H1 (cell line): Measurements from ENCODE around the gene PRR29. TPM values are rescaled to one million over a fixed set of nuclear protein-coding genes. Genes with fewer than 3 reads are reported as not detected.

ENCODE experiments used
- CTCF ChIA-PET: fragments of 300-600 bp; sonication (Branson Sonifier 250); formaldehyde crosslinking; loops from one replicate; lab custom pipeline; 2021; ENCODE audit not compliant: partially characterized antibody; lab: Charles Lee
- POLR2A ChIA-PET: fragments of 300-600 bp; sonication (Branson Sonifier 250); formaldehyde crosslinking; loops from one replicate; lab custom pipeline; 2021; ENCODE audit warnings: inconsistent platforms; ENCODE audit not compliant: partially characterized antibody; lab: Charles Lee
- DNase-seq, 2 experiments: peaks; one replicate each; pipeline versions ENCODE4 v3.0.0 to v3.0.0-alpha.2; 2010 to 2022; ENCODE audit warnings: low spot score in 2 of 2, low read depth in 1 of 2, mixed read lengths in 1 of 2
- FAIRE-seq: peaks from 2 replicates; lab custom pipeline; 2011; peaks lifted over from hg19 to GRCh38; lab: Jason Lieb, UNC
- H2AFZ ChIP-seq: 2 replicates; pipeline ENCODE4 v1.8.1; 2012; ENCODE audit warnings: low read length, inconsistent platforms
- H2AK5ac ChIP-seq: 2 replicates; pipeline ENCODE4 v1.6.1; 2013; ENCODE audit warnings: low read depth, low read length
- H2BK120ac ChIP-seq: replicated peaks from 2 replicates; pipeline ENCODE3; 2013; ENCODE audit warnings: low read depth, low read length, inconsistent platforms
- H2BK12ac ChIP-seq: 2 replicates; pipeline ENCODE4 v1.6.1; 2013; ENCODE audit warnings: low read depth, low read length
- H2BK15ac ChIP-seq: 2 replicates; pipeline ENCODE4 v1.6.1; 2013; ENCODE audit warnings: low read length
- H2BK20ac ChIP-seq: 2 replicates; pipeline ENCODE4 v1.6.1; 2013; ENCODE audit warnings: low read length
- H2BK5ac ChIP-seq: 2 replicates; pipeline ENCODE4 v1.6.1; 2013; ENCODE audit warnings: low read depth, low read length
- H3K14ac ChIP-seq: 2 replicates; pipeline ENCODE4 v1.6.1; 2013; ENCODE audit warnings: inconsistent platforms; ENCODE audit not compliant: insufficient read length
- H3K18ac ChIP-seq: 2 replicates; pipeline ENCODE4 v1.6.1; 2013; ENCODE audit warnings: low read length; ENCODE audit errors: extremely low read depth
- H3K23ac ChIP-seq: 2 replicates; pipeline ENCODE4 v1.6.1; 2013; ENCODE audit warnings: inconsistent platforms; ENCODE audit not compliant: insufficient read length
- H3K23me2 ChIP-seq: 2 replicates; pipeline ENCODE4 v1.6.1; 2013; ENCODE audit warnings: low read depth, low read length
- H3K27ac ChIP-seq: 2 replicates; pipeline ENCODE4 v1.6.1; 2011; ENCODE audit warnings: low read depth, low read length, inconsistent platforms
- H3K27me3 ChIP-seq, 4 experiments: replicated peaks in 1 of 4; 1 replicate in 1 of 4; 2 replicates in 3 of 4; pipeline versions ENCODE4 v1.6.1 to v1.8.1; 2011 to 2013; ENCODE audit warnings: low read length in 3 of 4, mild to moderate bottlenecking in 3 of 4, inconsistent platforms in 2 of 4, mixed read lengths in 2 of 4, moderate library complexity in 1 of 4; ENCODE audit not compliant: control insufficient read depth in 3 of 4, insufficient read depth in 3 of 4; ENCODE audit errors: extremely low read depth in 1 of 4
- H3K36me3 ChIP-seq, 4 experiments: 2 replicates each; pipeline versions ENCODE4 v1.6.1 to v1.8.1; 2011 to 2013; ENCODE audit warnings: mild to moderate bottlenecking in 4 of 4, low read length in 3 of 4, moderate library complexity in 2 of 4, control low read depth in 1 of 4, inconsistent platforms in 1 of 4; ENCODE audit not compliant: insufficient read depth in 4 of 4, control insufficient read depth in 2 of 4
- H3K4ac ChIP-seq: replicated peaks from 2 replicates; pipeline ENCODE3; 2013; ENCODE audit warnings: low read length, low read depth, mixed read lengths, inconsistent platforms; ENCODE audit not compliant: insufficient read length
- H3K4me1 ChIP-seq, 4 experiments: replicated peaks in 1 of 4; 1 replicate in 1 of 4; 2 replicates in 3 of 4; pipeline versions ENCODE4 v1.6.1 to v1.8.1; 2011 to 2013; ENCODE audit warnings: low read length in 3 of 4, inconsistent platforms in 2 of 4, mixed read lengths in 1 of 4; ENCODE audit not compliant: insufficient read depth in 4 of 4, control insufficient read depth in 3 of 4
- H3K4me2 ChIP-seq, 2 experiments: 2 replicates each; pipeline versions ENCODE4 v1.6.1 to v1.8.1; 2011 to 2013; ENCODE audit warnings: low read depth in 2 of 2, low read length in 2 of 2, control low read depth in 1 of 2, inconsistent platforms in 1 of 2, mild to moderate bottlenecking in 1 of 2; ENCODE audit not compliant: insufficient read depth in 1 of 2
- H3K4me3 ChIP-seq, 4 experiments: fragments of 200-600, 300-600 bp in 1 of 4; sonication (generic), shearing (Covaris generic), sonication (Bioruptor Twin) in 1 of 4; 2 replicates each; pipeline versions ENCODE4 v1.5.1 to v1.8.1; 2011 to 2016; ENCODE audit warnings: low read length in 4 of 4, low read depth in 3 of 4, control low read depth in 2 of 4, inconsistent platforms in 2 of 4, mild to moderate bottlenecking in 2 of 4, mixed read lengths in 1 of 4, moderate library complexity in 1 of 4; ENCODE audit not compliant: insufficient read depth in 2 of 4; ENCODE audit errors: extremely low read depth in 1 of 4
- H3K56ac ChIP-seq: replicated peaks from 2 replicates; pipeline ENCODE3; 2013; ENCODE audit warnings: low read depth, mild to moderate bottlenecking, mixed read lengths, low read length, inconsistent platforms; ENCODE audit not compliant: insufficient read length
- H3K79me1 ChIP-seq: 2 replicates; pipeline ENCODE4 v1.6.1; 2013; ENCODE audit warnings: low read depth, low read length, control low read depth
- H3K79me2 ChIP-seq, 2 experiments: 2 replicates each; pipeline versions ENCODE4 v1.6.1 to v1.8.1; 2012 to 2013; ENCODE audit warnings: low read length in 2 of 2, mild to moderate bottlenecking in 2 of 2, inconsistent platforms in 1 of 2; ENCODE audit not compliant: insufficient read depth in 2 of 2, control insufficient read depth in 1 of 2
- H3K9ac ChIP-seq, 4 experiments: replicated peaks in 1 of 4; 1 replicate in 1 of 4; 2 replicates in 3 of 4; pipeline versions ENCODE4 v1.6.1 to v1.8.1; 2011 to 2013; ENCODE audit warnings: low read depth in 3 of 4, low read length in 3 of 4, control low read depth in 2 of 4, mild to moderate bottlenecking in 2 of 4, moderate library complexity in 2 of 4, inconsistent platforms in 1 of 4; ENCODE audit errors: extremely low read depth in 1 of 4
- H3K9me3 ChIP-seq, 2 experiments: 2 replicates each; pipeline versions ENCODE4 v1.6.1 to v1.8.1; 2012 to 2013; ENCODE audit warnings: mild to moderate bottlenecking in 2 of 2, moderate library complexity in 2 of 2, control low read depth in 1 of 2, inconsistent platforms in 1 of 2, low read depth in 1 of 2, low read length in 1 of 2, mixed read lengths in 1 of 2; ENCODE audit not compliant: insufficient read depth in 2 of 2
- H4K20me1 ChIP-seq, 2 experiments: replicated peaks in 1 of 2; 2 replicates each; pipeline versions ENCODE3 to v1.8.1; 2011 to 2013; ENCODE audit warnings: inconsistent platforms in 2 of 2, low read length in 2 of 2, mild to moderate bottlenecking in 1 of 2; ENCODE audit not compliant: insufficient read depth in 2 of 2, control insufficient read depth in 1 of 2
- H4K5ac ChIP-seq: 2 replicates; pipeline ENCODE4 v1.6.1; 2013; ENCODE audit warnings: low read length, low read depth, mixed read lengths, inconsistent platforms; ENCODE audit not compliant: insufficient read length
- H4K8ac ChIP-seq: 2 replicates; pipeline ENCODE4 v1.8.0; 2013; ENCODE audit warnings: mild to moderate bottlenecking, moderate library complexity, low read length, inconsistent platforms; ENCODE audit not compliant: insufficient read depth; ENCODE audit errors: extremely low read depth
- H4K91ac ChIP-seq: replicated peaks from 2 replicates; pipeline ENCODE3; 2013; ENCODE audit warnings: low read length, mixed read lengths, inconsistent platforms; ENCODE audit not compliant: insufficient read length
- CBX8 ChIP-seq: fragments of 300-800, 300-1000 bp; sonication (generic); IDR thresholded peaks from 2 replicates; pipeline ENCODE4 v1.7.1; 2016; ENCODE audit warnings: low read depth, low read length, borderline replicate concordance
- WGBS, 2 experiments: shearing (Covaris generic) in 1 of 2; methylation state at CpG; one replicate each; pipeline versions ENCODE4 v1.1.6 to v1.1.7; 2013 to 2015; ENCODE audit warnings: low lambda C conversion rate in 2 of 2, mixed read lengths in 2 of 2, inconsistent platforms in 1 of 2, low coverage in 1 of 2, missing lambda C conversion rate in 1 of 2; ENCODE audit not compliant: insufficient replicate concordance in 2 of 2, insufficient coverage in 1 of 2, insufficient read length in 1 of 2; ENCODE audit errors: extremely low coverage in 1 of 2, missing lambda C conversion rate in 1 of 2; 5-methylcytosine and 5-hydroxymethylcytosine counted together
- polyA plus RNA-seq, 7 experiments: library from polyadenylated mRNA; depleted of rRNA in 3 of 7; stranded (reverse) in 5 of 7; unstranded in 2 of 7; fragments of >200 nt in 5 of 7; fragments of 200-250 nt in 2 of 7; gene quantifications; 1 replicate in 5 of 7; 2 replicates in 1 of 7; 4 replicates in 1 of 7; pipeline versions ENCODE4 v1.2.1 to v1.2.3, GENCODE V29; 2011 to 2013; ENCODE audit warnings: missing spikeins in 2 of 7, mixed read lengths in 2 of 7
- total RNA-seq: library from RNA; stranded (reverse); fragmentation: NEBNext Ultra II Directional; extraction: Animal tissue kit (Norgen Biotek cat#: 25700); gene quantifications from 2 replicates; pipeline ENCODE4 v1.2.1, GENCODE V29; 2021

PRR29 gene
- total and polyA plus RNA-seq, 2 of the 8 experiments (the other 6 are each of a cell fraction or from before 2014, with no cell fraction given) = 0.67 to 0.83 TPM

DNA sequence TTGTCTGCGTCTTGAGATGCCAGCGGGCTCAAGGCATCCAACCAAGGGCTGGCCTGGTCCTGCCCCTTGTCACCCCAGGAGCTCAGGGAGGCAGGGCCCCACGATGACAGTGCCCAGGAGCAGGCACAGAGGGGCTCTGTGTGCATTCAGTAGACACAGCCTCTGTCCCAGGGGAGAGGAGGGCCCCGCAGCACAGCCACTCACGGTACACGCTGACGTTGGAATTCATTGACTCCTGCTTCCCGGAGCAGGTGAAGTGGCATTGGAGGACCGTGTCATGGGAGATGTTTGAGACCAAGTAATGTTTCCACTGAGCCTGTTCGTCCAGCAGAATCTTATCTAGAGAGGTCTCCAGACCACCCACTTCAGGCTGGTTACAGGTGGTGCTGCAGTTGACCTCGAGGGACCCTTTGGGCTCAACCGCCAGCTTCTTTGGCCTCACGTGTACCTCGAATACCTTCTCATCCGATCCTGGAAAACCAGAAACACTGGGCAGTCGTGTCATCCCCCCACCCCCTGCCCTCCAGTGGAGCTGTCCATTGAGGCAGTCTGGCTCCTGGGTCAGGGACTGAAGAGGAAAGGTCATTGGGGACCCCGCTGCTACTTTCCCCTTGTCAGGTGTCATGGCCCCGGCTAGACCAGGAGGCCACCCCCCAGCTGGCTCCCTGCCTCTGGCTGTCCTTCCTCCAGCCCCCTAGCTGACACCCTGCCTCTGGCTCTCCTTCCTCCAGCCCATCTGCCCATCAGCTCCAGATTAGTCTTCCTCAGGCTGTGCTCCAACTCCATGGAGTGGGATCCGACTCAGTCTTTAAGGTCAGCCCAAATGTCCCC, 7.0 kb downstream of the PRR29 start:
- no peaks in the 10 kb centered on the region for H4K20me1 ChIP-seq
- no peak overlapping the region for H3K14ac ChIP-seq
- no peak for TF ChIP-seq CBX8
- TF ChIP-seq, all 59 proteins: peak for 0
- H2BK5ac ChIP-seq = 0 out of 2 replicates have a peak overlapping the region, but pooled peaks have one; percentile 5
- H3K18ac ChIP-seq = no peak overlapping the region
- no peak overlapping the region for H3K27ac ChIP-seq
- H3K4me2 ChIP-seq = no peak overlapping the region
- WGBS, 2 experiments = 89% methylated on average over 18 of the region's 19 CpGs; no CpG with 5 or more reads in 1 of the 2 experiments
- FAIRE-seq (no peak), DNase-seq (peak in 1 of 2 experiments; percentile 42)
- no peak overlapping the region for H2BK12ac ChIP-seq
- H3K79me2 ChIP-seq = no peaks in the 10 kb centered on the region
- H3K36me3 ChIP-seq = no peaks in the 10 kb centered on the region
- H3K4me3 ChIP-seq = no peak overlapping the region
- H3K79me1 ChIP-seq = no peaks in the 10 kb centered on the region
- no peak overlapping the region for H2AFZ ChIP-seq
- no peak overlapping the region for H2AK5ac ChIP-seq
- no peak overlapping the region for H3K23ac ChIP-seq
- no peaks in the 10 kb centered on the region for H3K9me3 ChIP-seq
- H2BK15ac ChIP-seq = no peak overlapping the region
- CTCF ChIA-PET = interaction anchor here (0.9 to 4.0 kb wide), 11 partner anchors 10 to 101 kb away, joined by 3 to 26 read pairs (median 4); partner anchors contain the start of gene GH1
- POLR2A ChIA-PET = interaction anchor here (0.6 to 1.0 kb wide), 4 partner anchors 11 to 71 kb away, joined by 3 read pairs; no protein-coding TSS in a partner anchor
- H3K56ac ChIP-seq = no peak overlapping the region
- H4K91ac ChIP-seq = no peak overlapping the region
- H2BK20ac ChIP-seq = no peak overlapping the region
- H4K8ac ChIP-seq = no peak overlapping the region; the same call in 1 of the 2 replicates
- no peak overlapping the region for H2BK120ac ChIP-seq
- H3K4me1 ChIP-seq = peaks cover 0 to 12% (median 4%) of the 10 kb centered on the region in 4 experiments; a peak in 4 of 7 replicates
- no peak overlapping the region for H4K5ac ChIP-seq
- H3K9ac ChIP-seq = no peak overlapping the region
- no peak overlapping the region for H3K4ac ChIP-seq
- no peaks in the 10 kb centered on the region for H3K23me2 ChIP-seq
- H3K27me3 ChIP-seq = peaks cover 0 to under 1% (median 0%) of the 10 kb centered on the region in 4 experiments; a peak in 1 of 7 replicates
